ENCODE results near the gene USP10.

GRCh38 chr16:84725481-84726078, 25.8 kb downstream of the USP10 start:
- no peak for TF ChIP-seq CTCF (IDR thresholded peaks at IDR 0.05)
- TF ChIP-seq POLR2A (IDR thresholded peaks at IDR 0.05) = no peak
